ENCODE results near the gene CAPN13.

The CAPN13 gene

GRCh38 chr2:30678410-30679137, 128.7 kb downstream of the CAPN13 start:
- DNase-seq, result no peak

- no peak for DNase-seq
These were observed 129.3 kb downstream of the CAPN13 start for GRCh38 chr2:30677861-30678385.

- DNase-seq, result no peak
These were observed 130.0 kb downstream of the CAPN13 start for GRCh38 chr2:30677231-30677630.

GRCh38 chr2:30675758-30676157, 131.5 kb downstream of the CAPN13 start:
- no peak for DNase-seq

- no peak for DNase-seq
These were observed 134.1 kb downstream of the CAPN13 start for GRCh38 chr2:30673127-30673526.
